ENCODE results near the gene LRRC75B.
"Not testable (repeated sequence)": the region's sequence is repeated elsewhere in the genome, so short reads cannot be mapped to it uniquely, and the experiment has no call there.

DNA sequence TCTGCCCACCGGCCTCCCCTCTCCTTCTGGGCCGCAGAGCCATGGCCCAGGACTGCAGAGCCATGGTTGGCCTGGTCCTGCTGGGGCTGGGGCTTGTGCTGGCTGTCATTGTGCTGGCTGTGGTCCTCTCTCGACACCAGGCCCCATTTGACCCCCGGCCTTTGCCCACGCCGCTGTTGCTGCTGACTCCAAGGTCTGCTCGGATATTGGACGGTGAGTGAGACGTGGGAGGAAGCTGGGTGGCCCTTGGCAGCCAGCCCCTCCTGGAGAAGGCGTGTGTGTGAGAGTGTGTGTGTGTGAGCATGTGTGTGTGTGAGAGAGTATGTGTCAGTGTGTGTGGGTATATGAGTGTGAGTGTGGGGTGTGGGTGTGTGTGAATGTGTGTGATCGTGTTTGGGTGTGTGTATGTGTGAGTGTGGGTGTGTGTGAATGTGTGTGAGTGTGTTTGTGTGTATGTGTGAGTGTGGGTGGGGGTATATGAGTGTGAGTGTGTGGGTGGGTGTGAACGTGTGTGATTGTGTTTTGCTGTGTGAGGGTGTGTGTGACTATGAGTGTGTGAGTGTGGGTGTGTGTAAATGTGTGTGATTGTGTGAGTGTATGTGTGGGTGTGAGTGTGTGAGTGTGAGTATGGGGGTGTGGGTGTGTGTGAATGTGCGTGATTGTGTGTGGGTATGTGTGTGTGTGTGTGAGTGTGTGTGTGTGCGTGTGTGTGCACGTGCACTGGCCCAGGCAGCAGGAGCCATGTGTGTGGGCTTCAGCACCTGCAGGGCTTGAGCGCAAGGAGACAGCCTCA is 40.6 kb upstream of the LRRC75B start:
- TF ChIP-seq TAF1 (IDR thresholded peaks at IDR 0.05; ENCODE audit: control insufficient read depth, extremely low read depth, insufficient read depth, low read length, severe bottlenecking); ATF7 (IDR thresholded peaks at IDR 0.05): not testable (repeated sequence)
